Measurements from ENCODE around the gene PHLDB2.

- no peak for TF ChIP-seq CTCF (conservative IDR thresholded peaks at IDR 0.05; ENCODE audit: low read depth, low read length)
- no peak for TF ChIP-seq EZH2 (IDR thresholded peaks at IDR 0.05; ENCODE audit: low read length, unreplicated experiment)
These were observed 15.2 kb downstream of the PHLDB2 start for GRCh38 chr3:111874177-111874820.

All from PC-3 (cell line).